ENCODE results near the gene BTBD6. TPM values are rescaled to one million over a fixed set of nuclear protein-coding genes. Genes with fewer than 3 reads are reported as not detected.

The BTBD6 gene
- total and polyA plus RNA-seq, 2 of the 8 experiments (the other 6 are each of a cell fraction or from before 2014, with no cell fraction given), result 10.1 to 10.2 TPM

DNA sequence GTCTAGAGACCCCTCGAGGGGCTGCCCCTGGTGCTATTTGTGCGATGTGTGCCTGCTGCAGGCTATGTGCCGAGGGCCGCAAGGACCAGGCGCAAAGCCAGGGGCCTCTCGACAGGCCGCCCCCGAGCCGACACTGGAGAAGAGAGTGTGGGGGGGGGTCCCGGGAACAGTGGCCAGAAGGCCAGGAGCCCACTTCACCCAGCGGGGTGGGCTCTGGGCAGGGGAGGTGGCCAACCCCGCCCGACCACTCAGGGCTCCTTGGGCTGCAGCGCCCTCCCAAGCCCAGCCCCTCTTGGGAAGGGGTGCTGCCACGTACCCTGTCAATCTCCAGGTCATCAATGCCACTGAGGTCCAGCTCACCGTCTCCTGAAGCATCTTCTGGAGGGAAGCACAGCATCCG, 28.6 kb upstream of the BTBD6 start:
- ChIA-PET CTCF (ENCODE audit: partially characterized antibody) (interaction anchor here (1.2 to 1.9 kb wide), 2 partner anchors 17 to 50 kb away, joined by 3 to 8 read pairs; no protein-coding TSS in a partner anchor), POLR2A (ENCODE audit: partially characterized antibody) (no interaction called here)
- TF ChIP-seq, protein P1, sequence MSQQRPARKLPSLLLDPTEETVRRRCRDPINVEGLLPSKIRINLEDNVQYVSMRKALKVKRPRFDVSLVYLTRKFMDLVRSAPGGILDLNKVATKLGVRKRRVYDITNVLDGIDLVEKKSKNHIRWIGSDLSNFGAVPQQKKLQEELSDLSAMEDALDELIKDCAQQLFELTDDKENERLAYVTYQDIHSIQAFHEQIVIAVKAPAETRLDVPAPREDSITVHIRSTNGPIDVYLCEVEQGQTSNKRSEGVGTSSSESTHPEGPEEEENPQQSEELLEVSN (IDR thresholded peaks at IDR 0.05), result no peak
- TF ChIP-seq FOSL1 (IDR thresholded peaks at IDR 0.05; ENCODE audit: insufficient read depth, low read depth, low read length) (no peak), POLR2AphosphoS5 (IDR thresholded peaks at IDR 0.05; ENCODE audit: low read depth, low read length) (no peak), SUZ12 (IDR thresholded peaks at IDR 0.05; ENCODE audit: low read length) (no peak), TAF1 (IDR thresholded peaks at IDR 0.05; ENCODE audit: low read depth, low read length) (no peak)
- TF ChIP-seq, protein P2, sequence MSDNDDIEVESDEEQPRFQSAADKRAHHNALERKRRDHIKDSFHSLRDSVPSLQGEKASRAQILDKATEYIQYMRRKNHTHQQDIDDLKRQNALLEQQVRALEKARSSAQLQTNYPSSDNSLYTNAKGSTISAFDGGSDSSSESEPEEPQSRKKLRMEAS (IDR thresholded peaks at IDR 0.05), result no peak
- Histone ChIP-seq H4K8ac (ENCODE audit: extremely low read depth, insufficient read depth, low read length) (no peak overlapping the region), H3K4me1 (replicated peaks in 1 of 4; ENCODE audit: control insufficient read depth in 3 of 4, insufficient read depth in 4 of 4, low read length in 3 of 4) (no peaks in the 10 kb centered on the region), H3K14ac (ENCODE audit: insufficient read length) (no peak overlapping the region), H3K27ac (ENCODE audit: low read depth, low read length) (no peak overlapping the region), H3K18ac (ENCODE audit: extremely low read depth, low read length) (no peak overlapping the region), H2BK15ac (ENCODE audit: low read length) (no peak overlapping the region), H3K4me3 (ENCODE audit: extremely low read depth in 1 of 4, insufficient read depth in 2 of 4, low read depth in 3 of 4, low read length in 4 of 4) (no peak overlapping the region), H2BK20ac (ENCODE audit: low read length) (no peak overlapping the region), H2AFZ (ENCODE audit: low read length) (no peak overlapping the region), H3K9ac (replicated peaks in 1 of 4; ENCODE audit: extremely low read depth in 1 of 4, low read depth in 3 of 4, low read length in 3 of 4) (no peak overlapping the region), H4K5ac (ENCODE audit: insufficient read length, low read depth, low read length) (no peak overlapping the region), H4K91ac (replicated peaks; ENCODE audit: insufficient read length, low read length) (no peak overlapping the region), H3K4me2 (ENCODE audit: insufficient read depth in 1 of 2, low read depth in 2 of 2, low read length in 2 of 2) (no peak overlapping the region), H2BK120ac (replicated peaks; ENCODE audit: low read depth, low read length) (no peak overlapping the region), H3K9me3 (ENCODE audit: insufficient read depth in 2 of 2, low read depth in 1 of 2, low read length in 1 of 2) (no peaks in the 10 kb centered on the region), H3K23ac (ENCODE audit: insufficient read length) (no peak overlapping the region), H3K79me2 (ENCODE audit: control insufficient read depth in 1 of 2, insufficient read depth in 2 of 2, low read length in 2 of 2) (no peaks in the 10 kb centered on the region), H3K27me3 (replicated peaks in 1 of 4; ENCODE audit: control insufficient read depth in 3 of 4, extremely low read depth in 1 of 4, insufficient read depth in 3 of 4, low read length in 3 of 4) (no peaks in the 10 kb centered on the region; a peak in 1 of 7 replicates), H3K4ac (replicated peaks; ENCODE audit: insufficient read length, low read depth, low read length) (no peak overlapping the region), H4K20me1 (replicated peaks in 1 of 2; ENCODE audit: control insufficient read depth in 1 of 2, insufficient read depth in 2 of 2, low read length in 2 of 2) (peaks cover 0 to 19% of the 10 kb centered on the region in 2 experiments), H2AK5ac (ENCODE audit: low read depth, low read length) (no peak overlapping the region), H3K56ac (replicated peaks; ENCODE audit: insufficient read length, low read depth, low read length) (no peak overlapping the region), H3K79me1 (ENCODE audit: low read depth, low read length) (peaks cover 4% of the 10 kb centered on the region; the same call in 1 of the 2 replicates), H3K36me3 (ENCODE audit: control insufficient read depth in 2 of 4, insufficient read depth in 4 of 4, low read length in 3 of 4) (no peaks in the 10 kb centered on the region; a peak in 2 of 8 replicates), H2BK5ac (ENCODE audit: low read depth, low read length) (no peak overlapping the region), H2BK12ac (ENCODE audit: low read depth, low read length) (no peak overlapping the region), H3K23me2 (ENCODE audit: low read depth, low read length) (peaks cover 5% of the 10 kb centered on the region; the same call in 1 of the 2 replicates)
- no peak for DNase-seq (ENCODE audit: low read depth in 1 of 2, low spot score in 2 of 2)
- WGBS, 2 experiments (ENCODE audit: extremely low coverage in 1 of 2, insufficient coverage in 1 of 2, insufficient read length in 1 of 2, insufficient replicate concordance in 2 of 2, low coverage in 1 of 2, low lambda C conversion rate in 2 of 2, missing lambda C conversion rate in 1 of 2), result 91% methylated on average over 12 of the region's 17 CpGs; no CpG with 5 or more reads in 1 of the 2 experiments
- no peak for FAIRE-seq

Measured in H1 (cell line).